Psoas muscle (tissue), 8 donors: ENCODE measurements around the gene MED4. TPM values are rescaled to one million over a fixed set of nuclear protein-coding genes. Genes with fewer than 3 reads are reported as not detected.

Source experiments
- ATAC-seq, 4 donors: fragments of 200-7000 bp; cut with Tn5 transposase; one replicate each; pipeline ENCODE4 v1.9.1; 2020; ENCODE audit warnings: moderate library complexity in 3 of 4, mild to moderate bottlenecking in 2 of 4
- DNase-seq, 2 donors: peaks; one replicate each; pipeline ENCODE4 v3.0.0-alpha.2; 2020
- H3K27ac ChIP-seq: fragments of 200-600 bp; one replicate; pipeline ENCODE4 v1.8.0; 2022
- H3K27me3 ChIP-seq, 3 donors: fragments of 200-600 bp in 1 of 3; one replicate each; pipeline versions ENCODE4 v1.6.1 to v1.8.0; 2013 to 2022; ENCODE audit warnings: low read length in 2 of 3, mild to moderate bottlenecking in 2 of 3, moderate library complexity in 1 of 3; ENCODE audit not compliant: insufficient read depth in 3 of 3
- H3K36me3 ChIP-seq, 2 donors: fragments of 200-600 bp in 1 of 2; one replicate each; pipeline versions ENCODE4 v1.6.1 to v1.8.0; 2013 to 2022; ENCODE audit warnings: low read depth in 1 of 2, mild to moderate bottlenecking in 1 of 2, moderate library complexity in 1 of 2; ENCODE audit not compliant: insufficient read depth in 1 of 2
- H3K4me1 ChIP-seq: fragments of 200-600 bp; one replicate; pipeline ENCODE4 v1.8.0; 2022
- H3K4me3 ChIP-seq: fragments of 200-600 bp; one replicate; pipeline ENCODE4 v1.8.0; 2022; ENCODE audit warnings: mild to moderate bottlenecking
- H3K9me3 ChIP-seq: fragments of 200-600 bp; one replicate; pipeline ENCODE4 v1.8.0; 2022
- WGBS, 3 donors: extraction: QIAGEN DNeasy Blood & Tissue Kit; methylation state at CpG; one replicate each; pipeline versions ENCODE4 v1.1.6 to v1.1.7; 2013; 5-methylcytosine and 5-hydroxymethylcytosine counted together
- intact Hi-C, 2 donors: fragments of 100-400 bp; cut with DNase I; formaldehyde crosslinking; loops; one replicate each; pipeline versions ENCODE4 v1.11.0 to v1.14.2; 2022
- polyA plus RNA-seq, 3 donors: library from polyadenylated mRNA; stranded (reverse); fragments of 200-250 nt; gene quantifications; one replicate each; pipeline ENCODE4 v1.2.3, GENCODE V29; 2013
- total RNA-seq, 4 donors: library from RNA; stranded (reverse); fragmentation: NEBNext Ultra II Directional in 2 of 4; extraction: Animal tissue kit (Norgen Biotek cat#: 25700) in 2 of 4; gene quantifications; one replicate each; pipeline versions ENCODE4 v1.2.1 to v1.2.4, GENCODE V29; 2021 to 2023
- TF ChIP-seq, protein P1 (sequence below): fragments of 200-600 bp; IDR thresholded peaks from one replicate; pipeline ENCODE4 v1.8.0; 2022; ENCODE audit warnings: antibody characterized with exemption
- donor health status: healthy with polysubstance abuse.
- donor health status: DM: no; HTN: no; CAD: no; lungs with moderate emphysema.
- donor health status: Bipolar disorder and iron deficiency.
- donor health status: healthy.
- donor health status: DM: yes; HTN: yes; CAD: no.
- donor health status: DM: no; HTN: no; CAD: no.
- donor health status: DM: no; HTN: no; CAD: no.
- donor health status: DM: yes; HTN: yes; CAD: no.

The MED4 gene
- total and polyA plus RNA-seq, 7 donors, result 41.3 to 81.0 (median 48.5) TPM

DNA sequence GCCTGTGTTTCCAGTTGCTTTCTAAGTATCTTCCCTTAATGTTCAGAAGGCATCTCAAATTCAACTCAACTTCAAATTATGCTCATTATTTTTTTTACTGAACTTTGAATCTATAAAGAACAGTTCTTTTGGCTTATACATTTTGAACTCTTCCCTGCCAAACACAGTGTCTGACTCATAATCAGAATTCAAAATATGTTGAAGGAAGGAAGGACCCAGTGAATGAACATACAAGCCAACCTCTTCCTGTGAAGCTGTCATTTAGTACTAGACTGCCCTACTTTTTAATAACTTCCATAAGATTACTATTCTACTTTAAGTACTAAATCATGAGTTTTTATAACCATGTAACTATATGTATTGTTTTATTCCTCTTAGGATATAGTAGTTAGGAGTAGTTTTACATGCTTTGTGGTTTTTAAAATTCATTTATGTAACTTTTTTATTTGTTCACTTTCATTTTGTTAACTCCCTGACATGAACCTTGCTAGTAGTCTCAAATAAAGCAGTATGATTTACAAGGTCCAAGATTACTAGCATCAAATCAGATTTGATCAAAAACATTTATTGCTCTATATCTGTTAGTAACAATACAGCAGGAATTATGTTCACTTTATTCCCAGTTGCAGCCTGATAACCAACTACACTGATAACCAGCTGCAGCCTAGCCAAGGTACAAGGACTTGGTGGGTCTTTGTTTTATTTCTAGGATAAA lies 51.0 kb downstream of the MED4 start:
- DNase-seq (no peak), ATAC-seq (no peak)
- H3K27ac ChIP-seq, result no peak overlapping the region
- intact Hi-C loops, result no loop called here
- TF ChIP-seq, protein P1, sequence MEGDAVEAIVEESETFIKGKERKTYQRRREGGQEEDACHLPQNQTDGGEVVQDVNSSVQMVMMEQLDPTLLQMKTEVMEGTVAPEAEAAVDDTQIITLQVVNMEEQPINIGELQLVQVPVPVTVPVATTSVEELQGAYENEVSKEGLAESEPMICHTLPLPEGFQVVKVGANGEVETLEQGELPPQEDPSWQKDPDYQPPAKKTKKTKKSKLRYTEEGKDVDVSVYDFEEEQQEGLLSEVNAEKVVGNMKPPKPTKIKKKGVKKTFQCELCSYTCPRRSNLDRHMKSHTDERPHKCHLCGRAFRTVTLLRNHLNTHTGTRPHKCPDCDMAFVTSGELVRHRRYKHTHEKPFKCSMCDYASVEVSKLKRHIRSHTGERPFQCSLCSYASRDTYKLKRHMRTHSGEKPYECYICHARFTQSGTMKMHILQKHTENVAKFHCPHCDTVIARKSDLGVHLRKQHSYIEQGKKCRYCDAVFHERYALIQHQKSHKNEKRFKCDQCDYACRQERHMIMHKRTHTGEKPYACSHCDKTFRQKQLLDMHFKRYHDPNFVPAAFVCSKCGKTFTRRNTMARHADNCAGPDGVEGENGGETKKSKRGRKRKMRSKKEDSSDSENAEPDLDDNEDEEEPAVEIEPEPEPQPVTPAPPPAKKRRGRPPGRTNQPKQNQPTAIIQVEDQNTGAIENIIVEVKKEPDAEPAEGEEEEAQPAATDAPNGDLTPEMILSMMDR, result no peak
- no peaks in the 10 kb centered on the region for H3K4me1 ChIP-seq
- peaks cover 0 to 61% of the 10 kb centered on the region in 2 donors for H3K36me3 ChIP-seq
- H3K27me3 ChIP-seq, result no peaks in the 10 kb centered on the region
- H3K4me3 ChIP-seq, result no peak overlapping the region
- no peaks in the 10 kb centered on the region for H3K9me3 ChIP-seq

DNA sequence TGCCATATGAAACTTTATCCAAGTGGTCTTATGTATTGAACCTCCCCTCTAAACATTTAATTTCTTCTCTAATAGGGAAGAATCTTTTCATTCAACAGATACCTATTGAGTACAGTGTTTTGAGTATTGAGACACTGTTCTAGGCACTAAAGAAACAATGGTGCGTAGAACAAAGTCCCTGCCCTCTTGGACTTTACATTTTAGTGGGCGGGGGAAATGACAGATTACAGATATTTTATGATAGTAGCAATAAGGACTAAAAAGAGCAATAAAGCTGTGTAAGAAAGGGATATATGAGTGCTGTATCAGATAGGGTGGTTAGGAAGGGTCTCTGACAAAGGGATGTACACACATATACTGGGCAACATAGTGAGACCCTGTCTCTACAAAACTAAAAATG lies 52.0 kb downstream of the MED4 start:
- TF ChIP-seq, protein P1, result no peak
- intact Hi-C loops, result no loop called here
- Histone ChIP-seq H3K36me3 (peaks cover 0 to 53% of the 10 kb centered on the region in 2 donors), H3K27ac (no peak overlapping the region), H3K4me1 (peaks cover 6% of the 10 kb centered on the region), H3K9me3 (no peaks in the 10 kb centered on the region), H3K27me3 (no peaks in the 10 kb centered on the region), H3K4me3 (no peak overlapping the region)
- 97 to 98% (median 97%) methylated on average over 2 of the region's 2 CpGs for WGBS, 3 donors
- ATAC-seq (no peak), DNase-seq (no peak)

DNA sequence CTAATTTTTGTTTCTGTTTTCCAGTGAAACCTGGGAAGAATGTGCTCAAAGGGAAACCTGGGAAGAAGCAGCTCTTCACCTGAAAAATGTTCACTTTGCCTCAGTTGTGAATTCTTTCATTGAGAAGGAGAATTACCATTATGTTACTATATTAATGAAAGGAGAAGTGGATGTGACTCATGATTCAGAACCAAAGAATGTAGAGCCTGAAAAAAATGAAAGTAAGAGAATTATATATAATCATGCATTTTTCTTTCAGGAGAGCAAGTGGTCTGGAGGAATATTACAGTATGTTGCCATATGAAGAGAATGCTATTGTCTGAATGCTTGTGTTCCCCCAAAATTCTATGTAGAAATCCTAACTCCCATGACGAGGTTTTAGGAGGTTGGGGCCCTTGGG lies 54.0 kb downstream of the MED4 start:
- H3K27me3 ChIP-seq, result no peaks in the 10 kb centered on the region
- intact Hi-C loops, result no loop called here
- TF ChIP-seq, protein P1, result no peak
- peaks cover 0 to 35% of the 10 kb centered on the region in 2 donors for H3K36me3 ChIP-seq
- H3K9me3 ChIP-seq, result no peaks in the 10 kb centered on the region
- 78 to 90% (median 89%) methylated on average over 1 of the region's 1 CpG for WGBS, 3 donors
- no peak overlapping the region for H3K4me3 ChIP-seq
- peaks cover 15% of the 10 kb centered on the region for H3K4me1 ChIP-seq
- no peak overlapping the region for H3K27ac ChIP-seq
- DNase-seq (no peak), ATAC-seq (no peak)

DNA sequence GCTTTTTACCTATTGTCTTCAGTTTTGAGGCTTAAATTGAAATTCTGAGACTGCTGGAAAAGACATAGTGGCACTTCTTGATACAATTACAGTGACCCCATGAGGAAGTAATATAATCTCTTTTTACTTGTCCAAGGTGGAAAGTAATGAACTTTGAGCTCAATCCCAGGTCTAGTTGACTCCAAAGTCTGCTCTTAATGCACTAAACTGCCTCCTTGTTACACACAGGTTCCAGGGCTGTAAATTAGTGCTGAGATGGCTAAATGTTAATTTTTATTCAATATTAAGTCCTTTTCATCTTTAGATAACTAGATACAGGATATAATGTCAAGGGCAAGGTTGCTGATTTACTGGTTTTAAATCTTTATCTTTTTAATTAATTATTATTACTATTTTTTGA lies 54.9 kb downstream of the MED4 start:
- Histone ChIP-seq H3K36me3 (peaks cover 0 to 31% of the 10 kb centered on the region in 2 donors), H3K4me1 (peaks cover 15% of the 10 kb centered on the region), H3K27ac (no peak overlapping the region), H3K9me3 (no peaks in the 10 kb centered on the region), H3K27me3 (no peaks in the 10 kb centered on the region), H3K4me3 (no peak overlapping the region)
- ATAC-seq (no peak), DNase-seq (no peak)
- intact Hi-C loops, result no loop called here
- TF ChIP-seq, protein P1, result no peak

DNA sequence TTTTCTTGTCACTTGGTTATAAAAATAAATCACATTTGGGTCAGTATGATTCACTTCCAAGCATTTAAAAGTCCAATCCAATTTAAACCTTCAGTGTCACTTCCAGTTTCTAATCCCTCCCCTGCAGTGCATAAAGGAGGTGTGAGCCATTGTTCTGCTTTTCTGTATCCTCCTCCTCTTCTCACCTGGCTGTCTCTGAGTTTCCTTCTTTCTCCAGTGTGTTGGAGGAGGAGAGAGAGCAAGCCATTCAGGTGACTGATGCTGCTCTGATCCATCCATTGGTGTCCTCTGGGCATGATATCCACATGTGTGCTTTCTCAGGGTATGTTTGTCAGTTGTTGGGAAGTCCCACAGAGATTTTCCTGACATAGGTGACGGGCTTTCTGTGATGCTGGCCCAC lies 56.1 kb downstream of the MED4 start:
- intact Hi-C loops, result loop anchor here (2.0 to 5.0 kb wide), 3 partner anchors 36 to 56 kb away; partner anchors contain the start of genes MED4 (in 1 of the 2) and SUCLA2 (in 1 of the 2)
- Histone ChIP-seq H3K27ac (peak overlapping the region; percentile 99), H3K27me3 (no peaks in the 10 kb centered on the region), H3K4me1 (peaks cover 15% of the 10 kb centered on the region), H3K36me3 (peaks cover 0 to 31% of the 10 kb centered on the region in 2 donors), H3K9me3 (no peaks in the 10 kb centered on the region), H3K4me3 (peak overlapping the region; percentile 84)
- DNase-seq, result no peak
- WGBS, 3 donors, result 94 to 100% (median 94%) methylated on average over 1 of the region's 1 CpG
- TF ChIP-seq, protein P1, result no peak
- no peak for ATAC-seq
